CD14-positive monocyte (primary cell): ENCODE results near the gene CNNM1. TPM values are rescaled to one million over a fixed set of nuclear protein-coding genes. Genes with fewer than 3 reads are reported as not detected.

Experiments
- DNase-seq, 3 donors: peaks; one replicate each; pipeline ENCODE4 v3.0.0-alpha.2; 2011 to 2022
- H2AFZ ChIP-seq: 2 replicates; pipeline ENCODE4 v1.6.0; 2012; ENCODE audit warnings: mild to moderate bottlenecking, low read depth, low read length, inconsistent platforms; ENCODE audit not compliant: insufficient read depth, poor library complexity, severe bottlenecking
- H3K27ac ChIP-seq, 2 donors: 1 replicate in 1 of 2; 2 replicates in 1 of 2; pipeline ENCODE4 v1.5.1; 2012 to 2013; ENCODE audit warnings: low read length in 2 of 2, control low read depth in 1 of 2, inconsistent platforms in 1 of 2, low read depth in 1 of 2, mild to moderate bottlenecking in 1 of 2
- H3K27me3 ChIP-seq, 2 donors: one replicate each; pipeline versions ENCODE4 v1.6.0 to v1.6.1; 2011 to 2013; ENCODE audit warnings: low read length in 2 of 2; ENCODE audit not compliant: control insufficient read depth in 2 of 2, insufficient read depth in 2 of 2
- H3K36me3 ChIP-seq, 2 donors: replicated peaks in 1 of 2; 1 replicate in 1 of 2; 2 replicates in 1 of 2; pipeline versions ENCODE4 v1.5.1 to v1.6.1; 2012 to 2013; ENCODE audit warnings: low read length in 2 of 2, control low read depth in 1 of 2, inconsistent platforms in 1 of 2, mild to moderate bottlenecking in 1 of 2; ENCODE audit not compliant: insufficient read depth in 2 of 2, control insufficient read depth in 1 of 2
- H3K4me1 ChIP-seq, 2 donors: 1 replicate in 1 of 2; 2 replicates in 1 of 2; pipeline versions ENCODE4 v1.5.1 to v1.6.1; 2012 to 2013; ENCODE audit warnings: low read length in 2 of 2, control low read depth in 1 of 2, inconsistent platforms in 1 of 2, mild to moderate bottlenecking in 1 of 2, moderate library complexity in 1 of 2; ENCODE audit not compliant: insufficient read depth in 2 of 2, control insufficient read depth in 1 of 2
- H3K4me2 ChIP-seq: replicated peaks from 2 replicates; pipeline ENCODE3; 2012; ENCODE audit warnings: low read length, moderate library complexity, mild to moderate bottlenecking; ENCODE audit not compliant: poor library complexity, severe bottlenecking; ENCODE audit errors: extremely low read depth
- H3K4me3 ChIP-seq, 3 experiments: fragments of 200-600 bp in 1 of 3; sonication (generic) in 1 of 3; replicated peaks in 1 of 3; 1 replicate in 2 of 3; 2 replicates in 1 of 3; pipeline ENCODE4 v1.5.1; 2011 to 2013; ENCODE audit warnings: low read length in 3 of 3, mild to moderate bottlenecking in 3 of 3, control low read depth in 2 of 3, low read depth in 2 of 3, inconsistent platforms in 1 of 3, moderate library complexity in 1 of 3
- H3K79me2 ChIP-seq: 2 replicates; pipeline ENCODE4 v1.6.0; 2012; ENCODE audit warnings: mild to moderate bottlenecking, control low read depth, inconsistent platforms, low read length, moderate library complexity; ENCODE audit not compliant: insufficient read depth
- H3K9ac ChIP-seq: 2 replicates; pipeline ENCODE4 v1.6.0; 2017; ENCODE audit warnings: low read length, mild to moderate bottlenecking; ENCODE audit not compliant: insufficient read depth, poor library complexity, severe bottlenecking
- H3K9me3 ChIP-seq, 2 donors: replicated peaks in 1 of 2; 1 replicate in 1 of 2; 2 replicates in 1 of 2; pipeline versions ENCODE4 v1.5.1 to v1.6.1; 2012 to 2013; ENCODE audit warnings: low read length in 2 of 2, control low read depth in 1 of 2; ENCODE audit not compliant: control insufficient read depth in 1 of 2, insufficient read depth in 1 of 2
- H4K20me1 ChIP-seq: 2 replicates; pipeline ENCODE4 v1.6.0; 2012; ENCODE audit warnings: mild to moderate bottlenecking, low read length, control low read depth, moderate library complexity; ENCODE audit not compliant: insufficient read depth
- H3K27ac Mint-ChIP-seq, 7 donors: one replicate each; pipeline ENCODE4 v1.8.0; 2020; ENCODE audit warnings: mild to moderate bottlenecking in 7 of 7, mixed read lengths in 7 of 7, moderate library complexity in 6 of 7, inconsistent platforms in 2 of 7
- H3K27me3 Mint-ChIP-seq, 3 donors: one replicate each; pipeline ENCODE4 v1.8.0; 2021 to 2022; ENCODE audit warnings: low read depth in 3 of 3, mild to moderate bottlenecking in 3 of 3, mixed read lengths in 3 of 3, moderate library complexity in 3 of 3, inconsistent platforms in 1 of 3
- H3K36me3 Mint-ChIP-seq, 2 donors: one replicate each; pipeline ENCODE4 v1.8.0; 2020; ENCODE audit warnings: mixed read lengths in 2 of 2, inconsistent platforms in 1 of 2, mild to moderate bottlenecking in 1 of 2
- H3K4me1 Mint-ChIP-seq: one replicate; pipeline ENCODE4 v1.8.0; 2020; ENCODE audit warnings: mild to moderate bottlenecking, mixed read lengths
- H3K4me3 Mint-ChIP-seq, 2 donors: one replicate each; pipeline ENCODE4 v1.8.0; 2020; ENCODE audit warnings: mild to moderate bottlenecking in 2 of 2, mixed read lengths in 2 of 2, moderate library complexity in 1 of 2
- H3K9me3 Mint-ChIP-seq, 7 donors: one replicate each; pipeline ENCODE4 v1.8.0; 2020 to 2022; ENCODE audit warnings: mixed read lengths in 7 of 7, mild to moderate bottlenecking in 6 of 7, moderate library complexity in 6 of 7, inconsistent platforms in 2 of 7
- CTCF ChIP-seq: fragments of 200-600 bp; IDR thresholded peaks from one replicate; pipeline ENCODE4 v1.8.0; 2022; ENCODE audit warnings: antibody characterized with exemption, mild to moderate bottlenecking
- whole genome bisulfite sequencing: methylation state at CpG from one replicate; pipeline ENCODE4 v1.1.5; 2013; ENCODE audit warnings: missing lambda C conversion rate; ENCODE audit not compliant: insufficient coverage; 5-methylcytosine and 5-hydroxymethylcytosine counted together
- intact Hi-C, 2 donors: fragments of 100-400 bp; cut with micrococcal nuclease; formaldehyde crosslinking; loops; one replicate each; pipeline versions ENCODE4 v1.15.0 to v1.15.1; 2023
- polyA plus RNA-seq, 3 donors: library from polyadenylated mRNA; depleted of rRNA in 1 of 3; unstranded in 2 of 3; stranded (reverse) in 1 of 3; fragments of 300-500 nt in 2 of 3; fragments of >200 nt in 1 of 3; fragmentation: Illumina TruSeq in 2 of 3; gene quantifications; 1 replicate in 2 of 3; 2 replicates in 1 of 3; pipeline ENCODE4 v1.2.3, GENCODE V29; 2012 to 2021

CNNM1 gene
- polyA plus RNA-seq, 3 donors: not detected

GRCh38 chr10:99280472-99280871 lies 48.7 kb upstream of the CNNM1 start:
- intact Hi-C loops: no loop called here
- Mint-ChIP-seq H3K36me3 (no peaks in the 10 kb centered on the region), H3K4me1 (no peaks in the 10 kb centered on the region), H3K4me3 (no peak overlapping the region), H3K27ac (no peak overlapping the region), H3K9me3 (peaks cover 6 to 20% (median 15%) of the 10 kb centered on the region in 7 donors), H3K27me3 (peaks cover 3 to 9% (median 9%) of the 10 kb centered on the region in 3 donors)
- H3K36me3 ChIP-seq: no peaks in the 10 kb centered on the region
- no peak for DNase-seq
- H3K27ac ChIP-seq: no peak overlapping the region
- no peak overlapping the region for H3K4me2 ChIP-seq
- H4K20me1 ChIP-seq: no peaks in the 10 kb centered on the region
- H3K9ac ChIP-seq: no peak overlapping the region
- H2AFZ ChIP-seq: no peak overlapping the region
- peaks cover 3 to 6% of the 10 kb centered on the region in 2 donors for H3K9me3 ChIP-seq
- no peaks in the 10 kb centered on the region for H3K4me1 ChIP-seq
- 22% methylated on average over 1 of the region's 2 CpGs for WGBS
- TF ChIP-seq CTCF: no peak
- H3K4me3 ChIP-seq: no peak overlapping the region
- no peaks in the 10 kb centered on the region for H3K79me2 ChIP-seq
- peaks cover 0 to 5% of the 10 kb centered on the region in 2 donors for H3K27me3 ChIP-seq

DNA sequence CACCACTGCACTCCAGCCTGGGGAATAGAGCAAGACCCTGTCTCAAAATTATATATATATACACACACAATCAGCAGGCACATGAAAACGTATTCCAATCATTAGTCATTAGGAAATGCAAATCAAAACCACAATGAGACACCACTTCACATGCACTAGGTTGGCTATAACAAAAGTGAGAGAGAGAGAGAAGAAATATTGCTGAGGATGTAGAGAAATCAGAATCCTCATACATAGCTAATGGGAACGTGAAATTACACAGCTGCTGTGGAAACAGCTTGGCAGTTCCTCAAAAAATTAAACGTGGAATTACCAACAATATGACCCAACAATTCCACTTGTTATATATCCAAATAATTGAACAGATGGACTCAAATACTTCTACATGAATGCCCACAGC lies 43.3 kb upstream of the CNNM1 start:
- WGBS: no CpG with 5 or more reads among the region's 3 CpGs
- Mint-ChIP-seq H3K27ac (no peak overlapping the region), H3K4me3 (no peak overlapping the region), H3K4me1 (no peaks in the 10 kb centered on the region), H3K9me3 (peaks cover 6 to 22% (median 16%) of the 10 kb centered on the region in 7 donors), H3K36me3 (no peaks in the 10 kb centered on the region), H3K27me3 (peaks cover 7 to 13% (median 9%) of the 10 kb centered on the region in 3 donors)
- no peak for TF ChIP-seq CTCF
- Histone ChIP-seq H4K20me1 (no peaks in the 10 kb centered on the region), H3K79me2 (no peaks in the 10 kb centered on the region), H3K9ac (no peak overlapping the region), H2AFZ (no peak overlapping the region), H3K4me2 (no peak overlapping the region), H3K27me3 (no peaks in the 10 kb centered on the region), H3K4me3 (no peak overlapping the region), H3K27ac (no peak overlapping the region), H3K36me3 (no peaks in the 10 kb centered on the region), H3K9me3 (peaks cover 3 to 6% of the 10 kb centered on the region in 2 donors), H3K4me1 (no peaks in the 10 kb centered on the region)
- intact Hi-C loops: no loop called here
- DNase-seq: no peak
